Lower lobe of right lung (tissue), 2 donors: ENCODE results near the gene ACTMAP. TPM values are rescaled to one million over a fixed set of nuclear protein-coding genes. Genes with fewer than 3 reads are reported as not detected.

ENCODE experiments used
- ATAC-seq, 2 donors: fragments of 200-7000 bp; cut with Tn5 transposase; one replicate each; pipeline ENCODE4 v1.9.1; 2020 to 2022; ENCODE audit warnings: mild to moderate bottlenecking in 2 of 2, moderate library complexity in 2 of 2
- DNase-seq: peaks from one replicate; pipeline ENCODE4 v3.0.0-alpha.2; 2020
- H3K27ac ChIP-seq: fragments of 200-600 bp; one replicate; pipeline ENCODE4 v1.8.0; 2022
- H3K27me3 ChIP-seq: fragments of 200-600 bp; one replicate; pipeline ENCODE4 v1.8.0; 2022; ENCODE audit warnings: low read depth
- H3K36me3 ChIP-seq: fragments of 200-600 bp; one replicate; pipeline ENCODE4 v1.8.0; 2022; ENCODE audit warnings: mild to moderate bottlenecking
- H3K4me1 ChIP-seq: fragments of 200-600 bp; one replicate; pipeline ENCODE4 v1.8.0; 2022
- H3K4me3 ChIP-seq: fragments of 200-600 bp; one replicate; pipeline ENCODE4 v1.8.0; 2022; ENCODE audit warnings: mild to moderate bottlenecking
- H3K9me3 ChIP-seq: fragments of 200-600 bp; one replicate; pipeline ENCODE4 v1.8.0; 2022
- intact Hi-C: fragments of 100-400 bp; cut with DNase I; formaldehyde crosslinking; loops from one replicate; pipeline ENCODE4 v1.11.0; 2022
- total RNA-seq: library from RNA; stranded (reverse); fragmentation: NEBNext Ultra II Directional; extraction: Animal tissue kit (Norgen Biotek cat#: 25700); gene quantifications from one replicate; pipeline ENCODE4 v1.2.1, GENCODE V29; 2021
- TF ChIP-seq, protein P1 (sequence below): fragments of 200-600 bp; IDR thresholded peaks from one replicate; pipeline ENCODE4 v1.8.0; 2022; ENCODE audit warnings: antibody characterized with exemption, mild to moderate bottlenecking
- donor health status: DM: no; HTN: yes; CAD: no; lungs with severe emphysema.

The ACTMAP gene
- total RNA-seq, 1 donor from 2014 or later, result 17.6 TPM

DNA sequence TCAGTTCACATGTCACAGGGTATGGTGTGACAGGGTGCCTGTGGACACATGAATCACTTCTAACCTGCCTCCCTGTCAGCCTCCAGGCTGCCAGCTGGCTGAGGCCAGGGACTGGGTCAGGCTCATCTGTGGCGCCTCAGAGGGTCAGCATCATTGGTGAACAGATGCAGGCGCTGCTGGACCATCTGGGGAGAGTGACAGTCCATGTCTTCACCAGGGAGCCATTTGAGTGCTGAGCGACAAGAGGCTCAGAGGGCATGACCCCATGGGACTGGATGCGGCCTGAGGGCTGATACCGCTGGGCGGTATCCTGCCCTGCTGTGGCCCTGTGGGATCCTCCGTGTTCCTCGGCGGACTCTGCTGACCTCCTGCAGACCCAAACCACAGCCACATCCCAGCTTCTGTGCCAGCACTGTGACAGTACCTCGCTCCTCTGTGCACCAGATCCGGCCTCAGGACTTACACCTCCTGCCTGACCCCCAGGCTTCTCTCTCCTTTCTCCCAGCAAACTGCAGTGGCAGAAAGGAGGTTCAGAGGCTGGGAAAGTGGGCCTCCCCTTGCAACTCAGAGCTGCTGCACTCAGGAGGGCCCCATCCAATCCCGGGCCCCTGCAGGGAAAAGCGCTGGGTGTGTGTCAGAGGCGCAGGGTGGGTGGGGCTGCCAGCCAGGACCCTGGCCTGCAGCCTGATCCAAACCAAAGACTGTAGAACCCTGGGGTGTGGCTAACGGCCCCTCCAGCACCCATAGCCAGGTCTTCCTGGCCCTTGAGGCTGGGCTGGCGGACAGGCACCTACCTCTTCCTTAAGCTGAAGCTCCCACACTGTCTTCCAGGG lies 10.2 kb downstream of the ACTMAP start:
- peaks cover 21% of the 10 kb centered on the region for H3K4me1 ChIP-seq
- DNase-seq (no peak), ATAC-seq (no peak)
- peak overlapping the region; percentile 7 for H3K4me3 ChIP-seq
- intact Hi-C loops, result no loop called here
- H3K27ac ChIP-seq, result peak overlapping the region; percentile 75
- TF ChIP-seq, protein P1, sequence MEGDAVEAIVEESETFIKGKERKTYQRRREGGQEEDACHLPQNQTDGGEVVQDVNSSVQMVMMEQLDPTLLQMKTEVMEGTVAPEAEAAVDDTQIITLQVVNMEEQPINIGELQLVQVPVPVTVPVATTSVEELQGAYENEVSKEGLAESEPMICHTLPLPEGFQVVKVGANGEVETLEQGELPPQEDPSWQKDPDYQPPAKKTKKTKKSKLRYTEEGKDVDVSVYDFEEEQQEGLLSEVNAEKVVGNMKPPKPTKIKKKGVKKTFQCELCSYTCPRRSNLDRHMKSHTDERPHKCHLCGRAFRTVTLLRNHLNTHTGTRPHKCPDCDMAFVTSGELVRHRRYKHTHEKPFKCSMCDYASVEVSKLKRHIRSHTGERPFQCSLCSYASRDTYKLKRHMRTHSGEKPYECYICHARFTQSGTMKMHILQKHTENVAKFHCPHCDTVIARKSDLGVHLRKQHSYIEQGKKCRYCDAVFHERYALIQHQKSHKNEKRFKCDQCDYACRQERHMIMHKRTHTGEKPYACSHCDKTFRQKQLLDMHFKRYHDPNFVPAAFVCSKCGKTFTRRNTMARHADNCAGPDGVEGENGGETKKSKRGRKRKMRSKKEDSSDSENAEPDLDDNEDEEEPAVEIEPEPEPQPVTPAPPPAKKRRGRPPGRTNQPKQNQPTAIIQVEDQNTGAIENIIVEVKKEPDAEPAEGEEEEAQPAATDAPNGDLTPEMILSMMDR, result no peak
- H3K27me3 ChIP-seq, result no peaks in the 10 kb centered on the region
- peaks cover 61% of the 10 kb centered on the region for H3K36me3 ChIP-seq
- H3K9me3 ChIP-seq, result no peaks in the 10 kb centered on the region

DNA sequence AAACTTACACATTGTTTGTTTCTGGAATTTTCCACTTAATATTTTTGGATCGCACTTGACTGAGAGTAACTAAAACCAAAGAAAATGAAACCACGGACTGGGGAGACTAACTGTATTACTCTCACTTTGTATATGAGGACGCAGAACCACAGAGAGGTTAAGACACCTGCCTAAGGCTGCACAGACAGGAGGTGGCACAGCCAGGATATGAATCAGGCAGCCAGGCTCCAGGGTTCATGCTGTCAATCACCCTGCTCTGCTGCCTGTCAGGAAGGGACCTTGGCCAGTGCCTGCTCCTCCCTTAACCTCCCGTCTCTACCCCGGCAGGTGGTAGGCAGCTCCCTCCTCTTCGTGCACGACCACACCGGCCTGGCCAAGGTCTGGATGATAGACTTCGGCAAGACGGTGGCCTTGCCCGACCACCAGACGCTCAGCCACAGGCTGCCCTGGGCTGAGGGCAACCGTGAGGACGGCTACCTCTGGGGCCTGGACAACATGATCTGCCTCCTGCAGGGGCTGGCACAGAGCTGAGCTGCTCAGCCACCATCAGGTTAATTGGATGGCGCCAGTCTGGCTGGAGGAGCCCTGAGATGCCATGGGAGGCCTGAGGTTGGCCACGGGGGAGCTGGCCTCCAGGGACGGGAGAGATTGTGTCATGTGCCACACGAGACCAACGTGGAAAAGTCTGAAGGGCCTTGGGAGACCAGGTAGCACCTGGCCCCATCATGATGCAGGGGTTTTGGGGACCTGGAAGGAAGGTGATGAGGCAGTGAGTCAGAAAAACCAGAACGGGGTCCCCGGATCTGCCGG lies 11.0 kb downstream of the ACTMAP start:
- intact Hi-C loops, result no loop called here
- TF ChIP-seq, protein P1, result no peak
- DNase-seq (no peak), ATAC-seq (no peak)
- H3K4me1 ChIP-seq, result peaks cover 14% of the 10 kb centered on the region
- no peaks in the 10 kb centered on the region for H3K9me3 ChIP-seq
- H3K4me3 ChIP-seq, result no peak overlapping the region
- peaks cover 69% of the 10 kb centered on the region for H3K36me3 ChIP-seq
- peak overlapping the region; percentile 75 for H3K27ac ChIP-seq
- no peaks in the 10 kb centered on the region for H3K27me3 ChIP-seq

DNA sequence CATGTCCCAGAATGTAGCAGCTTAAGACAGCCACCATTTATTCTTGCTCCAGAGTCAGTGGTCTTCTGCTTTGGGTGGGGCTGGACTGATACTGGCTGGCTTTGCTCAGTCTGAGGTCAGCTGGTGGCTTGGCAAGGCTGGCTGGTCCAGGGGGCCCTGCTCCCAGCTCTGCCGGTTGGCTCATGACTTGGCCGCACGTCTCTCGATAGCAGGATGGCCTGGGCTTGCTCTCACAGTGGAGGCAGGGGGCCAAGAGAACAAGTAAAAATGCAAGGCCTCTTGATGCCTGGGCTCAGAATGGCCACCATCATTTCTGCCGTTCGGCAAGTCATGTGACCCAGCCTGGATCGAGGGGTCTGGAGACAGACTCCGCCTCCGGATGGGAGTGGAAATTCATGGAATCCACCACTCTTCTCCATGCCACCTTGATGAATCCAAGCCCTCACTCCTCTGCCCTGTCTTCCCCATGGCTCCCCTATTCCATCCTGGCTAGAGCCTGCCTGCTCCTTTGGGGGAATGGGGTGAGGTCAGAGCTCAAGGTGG lies 13.1 kb downstream of the ACTMAP start:
- ATAC-seq (no peak), DNase-seq (no peak)
- Histone ChIP-seq H3K4me3 (no peak overlapping the region), H3K27ac (no peak overlapping the region), H3K36me3 (peaks cover 90% of the 10 kb centered on the region), H3K4me1 (peaks cover 11% of the 10 kb centered on the region), H3K9me3 (no peaks in the 10 kb centered on the region), H3K27me3 (no peaks in the 10 kb centered on the region)
- TF ChIP-seq, protein P1, result no peak
- intact Hi-C loops, result no loop called here

DNA sequence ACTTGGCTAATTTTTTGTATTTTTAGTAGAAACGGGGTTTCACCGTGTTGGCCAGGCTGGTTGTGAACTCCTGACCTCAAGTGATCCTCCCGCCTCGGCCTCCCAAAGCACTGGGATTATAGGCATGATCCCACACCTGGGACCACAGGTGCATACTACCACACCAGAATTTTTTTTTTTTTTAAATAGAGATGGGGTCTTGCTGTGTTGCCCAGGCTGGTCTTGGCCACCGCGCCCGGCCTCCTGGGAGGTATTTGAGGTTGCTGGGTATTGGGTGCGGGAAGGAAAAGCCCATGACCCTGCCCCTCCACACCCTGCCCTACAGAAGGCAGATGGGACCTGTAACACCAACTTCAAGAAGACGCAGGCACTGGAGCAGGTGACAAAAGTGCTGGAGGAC lies 13.6 kb downstream of the ACTMAP start:
- Histone ChIP-seq H3K4me3 (no peak overlapping the region), H3K9me3 (no peaks in the 10 kb centered on the region), H3K27ac (peak overlapping the region; percentile 27), H3K27me3 (no peaks in the 10 kb centered on the region), H3K36me3 (peaks cover 95% of the 10 kb centered on the region), H3K4me1 (peaks cover 11% of the 10 kb centered on the region)
- ATAC-seq (no peak), DNase-seq (no peak)
- intact Hi-C loops, result no loop called here
- TF ChIP-seq, protein P1, result no peak

DNA sequence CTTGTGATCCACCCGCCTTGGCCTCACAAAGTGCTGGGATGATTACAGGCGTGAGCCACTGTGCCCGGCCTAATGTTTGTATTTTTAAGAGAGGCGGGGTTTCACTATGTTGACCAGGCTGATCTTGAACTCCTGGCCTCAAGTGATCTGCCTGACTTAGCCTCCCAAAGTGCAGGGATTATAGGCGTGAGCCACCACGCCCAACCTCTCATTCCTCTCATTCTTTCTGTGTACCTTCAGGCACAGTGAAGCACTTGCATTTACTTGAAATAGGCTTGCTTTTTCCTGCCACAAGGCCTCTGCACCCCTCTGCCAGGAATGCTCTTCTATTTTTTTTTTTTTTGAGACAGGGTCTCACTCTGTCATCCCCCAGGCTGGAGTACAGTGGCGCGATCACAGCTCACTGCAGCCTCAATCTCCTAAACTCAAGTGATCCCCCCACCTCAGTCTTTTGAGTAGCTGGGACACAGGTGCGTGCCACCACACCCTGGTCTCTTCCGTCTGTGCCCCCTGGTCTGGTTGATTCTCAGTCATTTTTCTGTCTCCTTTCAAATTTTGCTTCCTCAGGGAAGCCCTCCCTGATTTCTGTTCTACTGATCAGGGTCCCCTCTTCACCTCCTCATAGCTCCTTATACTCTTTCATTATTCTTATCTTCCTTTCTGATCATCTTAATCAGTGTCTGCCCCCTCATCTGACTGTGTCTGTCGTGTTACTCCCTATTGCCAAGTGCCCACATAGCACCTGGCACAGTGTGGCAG lies 15.1 kb downstream of the ACTMAP start:
- peak; percentile 45 to 62 for ATAC-seq
- peak overlapping the region; percentile 24 for H3K27ac ChIP-seq

More for the DNA sequence above, 15.1 kb downstream of the ACTMAP start:
- no peak for DNase-seq
- H3K27me3 ChIP-seq, result no peaks in the 10 kb centered on the region
- H3K9me3 ChIP-seq, result no peaks in the 10 kb centered on the region
- peaks cover 100% of the 10 kb centered on the region for H3K36me3 ChIP-seq
- H3K4me1 ChIP-seq, result peaks cover 5% of the 10 kb centered on the region
- intact Hi-C loops, result no loop called here
- TF ChIP-seq, protein P1, result no peak
- H3K4me3 ChIP-seq, result no peak overlapping the region
